HepG2 (cell line): ENCODE measurements around the gene MAML1. TPM values are rescaled to one million over a fixed set of nuclear protein-coding genes. Genes with fewer than 3 reads are reported as not detected.

Source experiments
- ATAC-seq: fragments of 200-7000 bp; cut with Tn5 transposase; 3 replicates; pipeline ENCODE4 v1.9.1; 2020; ENCODE audit warnings: mild to moderate bottlenecking, moderate library complexity
- BruUV-seq: library from RNA; stranded (reverse); fragments of 400-500 nt; replicated peaks from 2 replicates; lab custom pipeline; 2021; lab: Mats Ljungman, UMichigan
- CTCF ChIA-PET: fragments of 300-600 bp; formaldehyde crosslinking; extraction: SDS; loops from one replicate; lab custom pipeline; 2021; ENCODE audit warnings: low total read pairs, inconsistent platforms, low intra/inter-chr PET ratio; lab: Yijun Ruan, JAX
- POLR2A ChIA-PET: fragments of 350-600 bp; sonication (Branson Sonifier 250); formaldehyde crosslinking; loops from one replicate; lab custom pipeline; 2020; ENCODE audit warnings: antibody characterized with exemption, inconsistent platforms; lab: Yijun Ruan, JAX
- DNase-seq: peaks from one replicate; pipeline ENCODE4 v3.0.0-alpha.2; 2015; ENCODE audit warnings: low spot score
- FAIRE-seq: peaks from 3 replicates; lab custom pipeline; 2011; peaks lifted over from hg19 to GRCh38; lab: Jason Lieb, UNC
- H2AFZ ChIP-seq: one replicate; pipeline ENCODE4 v1.6.1; 2011; ENCODE audit warnings: low read length, inconsistent platforms
- H3K27ac ChIP-seq: fragments of 300-600 bp; 3 replicates; pipeline ENCODE4 v1.8.0; 2011; ENCODE audit warnings: mixed run types, mild to moderate bottlenecking, mixed read lengths, low read length, inconsistent platforms; ENCODE audit not compliant: insufficient read depth; ENCODE audit errors: extremely low read length
- H3K27me3 ChIP-seq, 2 experiments: fragments of 200-600 bp in 1 of 2; 2 replicates in 1 of 2; 3 replicates in 1 of 2; pipeline versions ENCODE4 v1.6.0 to v1.8.0; 2011; ENCODE audit warnings: low read length in 2 of 2, mild to moderate bottlenecking in 2 of 2, moderate library complexity in 2 of 2, inconsistent platforms in 1 of 2; ENCODE audit not compliant: insufficient read depth in 2 of 2, control insufficient read depth in 1 of 2
- H3K36me3 ChIP-seq, 2 experiments: fragments of 200-600 bp in 1 of 2; replicated peaks in 1 of 2; 2 replicates in 1 of 2; 3 replicates in 1 of 2; pipeline versions ENCODE4 v1.5.1 to v1.8.0; 2011; ENCODE audit warnings: low read length in 2 of 2, inconsistent platforms in 1 of 2; ENCODE audit not compliant: insufficient read depth in 2 of 2, control insufficient read depth in 1 of 2
- H3K4me1 ChIP-seq: 2 replicates; pipeline ENCODE4 v1.5.1; 2012; ENCODE audit warnings: low read length, inconsistent platforms; ENCODE audit not compliant: insufficient read depth
- H3K4me2 ChIP-seq: 2 replicates; pipeline ENCODE4 v1.6.0; 2011; ENCODE audit warnings: low read depth, low read length, inconsistent platforms
- H3K4me3 ChIP-seq, 3 experiments: fragments of 200-600 bp in 1 of 3; sonication (generic), shearing (Covaris generic) in 1 of 3; replicated peaks in 1 of 3; 2 replicates each; pipeline ENCODE4 v1.5.1; 2011 to 2016; ENCODE audit warnings: low read length in 3 of 3, inconsistent platforms in 2 of 3, low read depth in 2 of 3, mild to moderate bottlenecking in 2 of 3, control low read depth in 1 of 3, mixed read lengths in 1 of 3; ENCODE audit not compliant: insufficient read depth in 1 of 3
- H3K79me2 ChIP-seq: one replicate; pipeline ENCODE4 v1.6.1; 2011; ENCODE audit warnings: low read length, inconsistent platforms; ENCODE audit not compliant: insufficient read depth
- H3K9ac ChIP-seq: 2 replicates; pipeline ENCODE4 v1.6.0; 2011; ENCODE audit warnings: mild to moderate bottlenecking, low read depth, low read length, inconsistent platforms; ENCODE audit not compliant: insufficient read depth
- H3K9me3 ChIP-seq: 2 replicates; pipeline ENCODE4 v1.5.1; 2012; ENCODE audit warnings: mild to moderate bottlenecking, low read length
- H4K20me1 ChIP-seq: 2 replicates; pipeline ENCODE4 v1.6.0; 2011; ENCODE audit warnings: inconsistent platforms, mild to moderate bottlenecking, low read length, moderate library complexity; ENCODE audit not compliant: insufficient read depth
- ARHGAP35 ChIP-seq: sonication (generic); formaldehyde crosslinking; IDR thresholded peaks from 2 replicates; pipeline ENCODE4 v1.9.0; 2022; ENCODE audit warnings: mild to moderate bottlenecking, inconsistent platforms, moderate library complexity, missing genetic modification reagents, borderline replicate concordance
- ATF5 ChIP-seq: sonication (generic); formaldehyde crosslinking; IDR thresholded peaks from 2 replicates; pipeline ENCODE4 v1.4.0; 2020; ENCODE audit warnings: mild to moderate bottlenecking, low read depth, missing genetic modification reagents
- DBP ChIP-seq: sonication (generic); formaldehyde crosslinking; IDR thresholded peaks from 2 replicates; pipeline ENCODE4 v1.4.0; 2020; ENCODE audit warnings: missing genetic modification reagents; ENCODE audit errors: not compliant biosample characterization
- E2F1 ChIP-seq: sonication (generic); formaldehyde crosslinking; IDR thresholded peaks from 2 replicates; pipeline ENCODE4 v1.5.0; 2020; ENCODE audit warnings: missing genetic modification reagents
- FOSL2 ChIP-seq: sonication (generic); formaldehyde crosslinking; IDR thresholded peaks from 2 replicates; pipeline ENCODE4 v1.4.0; 2020; ENCODE audit warnings: missing genetic modification reagents
- HIC2 ChIP-seq: sonication (generic); formaldehyde crosslinking; IDR thresholded peaks from 2 replicates; pipeline ENCODE4 v1.9.0; 2022; ENCODE audit warnings: low read depth, missing genetic modification reagents
- HNF4A ChIP-seq: sonication (generic); formaldehyde crosslinking; IDR thresholded peaks from 2 replicates; pipeline ENCODE4 v1.4.0; 2020; ENCODE audit warnings: missing genetic modification reagents
- HOXD1 ChIP-seq: sonication (generic); formaldehyde crosslinking; IDR thresholded peaks from 2 replicates; pipeline ENCODE4 v1.5.0; 2020; ENCODE audit warnings: missing genetic modification reagents
- MAX ChIP-seq: IDR thresholded peaks from 2 replicates; pipeline ENCODE4 v1.6.1; 2012; ENCODE audit warnings: inconsistent platforms
- MTERF4 ChIP-seq: sonication (generic); formaldehyde crosslinking; IDR thresholded peaks from 2 replicates; pipeline ENCODE4 v1.8.0; 2023; ENCODE audit warnings: mild to moderate bottlenecking, missing genetic modification reagents
- NFYB ChIP-seq: sonication (generic); formaldehyde crosslinking; IDR thresholded peaks from 2 replicates; pipeline ENCODE4 v1.4.0; 2020; ENCODE audit warnings: missing genetic modification reagents
- RBM39 ChIP-seq: fragments of 200-400 bp; formaldehyde crosslinking; IDR thresholded peaks from one replicate; pipeline ENCODE4 v1.6.1; 2018; ENCODE audit warnings: antibody characterized with exemption, mild to moderate bottlenecking, low read depth, low read length; ENCODE audit not compliant: poor library complexity, severe bottlenecking
- SMARCC2 ChIP-seq: fragments of 450-650 bp; IDR thresholded peaks from 2 replicates; pipeline ENCODE4 v1.6.1; 2017; ENCODE audit warnings: antibody characterized with exemption, mild to moderate bottlenecking
- ZNF639 ChIP-seq: conservative IDR thresholded peaks from 2 replicates; pipeline ENCODE4 v1.6.1; 2018; ENCODE audit warnings: missing genetic modification reagents
- WGBS: methylation state at CpG from one replicate; pipeline ENCODE4 v1.1.6; 2017; ENCODE audit warnings: low lambda C conversion rate; 5-methylcytosine and 5-hydroxymethylcytosine counted together
- in situ Hi-C: cut with HindIII; loops from 2 replicates; pipeline ENCODE4 v1.10.0; 2017; ENCODE audit warnings: low pct_unique_long_range_greater_than_20kb; ENCODE audit not compliant: extremely low pct_ligation_motif_present
- intact Hi-C: fragments of 100-400 bp; cut with micrococcal nuclease; formaldehyde crosslinking; loops from one replicate; pipeline ENCODE4 v1.10.0; 2022; ENCODE audit not compliant: unreplicated experiment
- polyA plus RNA-seq, 8 experiments: library from polyadenylated mRNA; depleted of rRNA in 3 of 8; stranded (reverse) in 7 of 8; unstranded in 1 of 8; fragments of >200 nt; fragmentation: Illumina TruSeq in 4 of 8; extraction: Trizol in 4 of 8; gene quantifications; 2 replicates each; pipeline versions ENCODE4 v1.2.1 to v1.2.3, GENCODE V29; 2011 to 2016; ENCODE audit warnings: low read depth in 4 of 8, missing spikeins in 1 of 8, mixed read lengths in 1 of 8; ENCODE audit not compliant: insufficient read depth in 1 of 8
- total RNA-seq, 5 experiments: library from RNA; depleted of rRNA; stranded (reverse); fragments of >200 nt; fragmentation: Illumina TruSeq; extraction: Trizol; gene quantifications; 2 replicates each; pipeline ENCODE4 v1.2.3, GENCODE V29; 2016; ENCODE audit warnings: low read depth in 1 of 5

Gene MAML1
- total and polyA plus RNA-seq, 2 of the 13 experiments (the other 11 are each of a cell fraction or from before 2014, with no cell fraction given), result 10.0 to 10.8 TPM

GRCh38 chr5:179759581-179760551, 27.2 kb downstream of the MAML1 start:
- H3K27me3 ChIP-seq, result no peaks in the 10 kb centered on the region
- H3K27ac ChIP-seq, result no peak overlapping the region
- H3K79me2 ChIP-seq, result peaks cover 79% of the 10 kb centered on the region
- no peaks in the 10 kb centered on the region for H3K9me3 ChIP-seq
- WGBS, result 95% methylated on average over 9 of the region's 9 CpGs
- H3K36me3 ChIP-seq, result peaks cover 1 to 7% of the 10 kb centered on the region in 2 experiments; a peak in 3 of 5 replicates
- H4K20me1 ChIP-seq, result peaks cover 40% of the 10 kb centered on the region
- POLR2A ChIA-PET, result interaction anchor here (0.5 kb wide), 1 partner anchor 98 kb away, joined by 3 read pairs; no protein-coding TSS in a partner anchor
- FAIRE-seq, result no peak
- H3K4me1 ChIP-seq, result peaks cover 52% of the 10 kb centered on the region
- DNase-seq, result no peak
- no peak overlapping the region for H3K4me3 ChIP-seq
- ATAC-seq, result no peak
- no TSS peak for BruUV-seq
- intact Hi-C loops (loop anchor here (10.0 kb wide), 1 partner anchor 145 kb away; the partner anchor contains the start of gene TBC1D9B), in situ Hi-C loops (loop anchor here (25.0 kb wide), 1 partner anchor 327 kb away; no protein-coding TSS in a partner anchor)
- no peak overlapping the region for H3K9ac ChIP-seq
- TF ChIP-seq E2F1 (CRISPR knock-in tag), result no peak
- no peak for TF ChIP-seq RBM39
- no peak for TF ChIP-seq MTERF4 (CRISPR knock-in tag)
- no peak for TF ChIP-seq ARHGAP35
- TF ChIP-seq HIC2 (CRISPR knock-in tag), result no peak
- no peak for TF ChIP-seq SMARCC2
- TF ChIP-seq FOSL2 (CRISPR knock-in tag), result no peak
- no peak for TF ChIP-seq NFYB
- no peak for TF ChIP-seq DBP
- TF ChIP-seq HNF4A (CRISPR knock-in tag), result no peak
- no peak for TF ChIP-seq MAX
- no peak for TF ChIP-seq ZNF639
- no peak for TF ChIP-seq HOXD1 (CRISPR knock-in tag)
- no peak for TF ChIP-seq ATF5 (CRISPR knock-in tag)
- H3K4me2 ChIP-seq, result no peak overlapping the region
- CTCF ChIA-PET, result no interaction called here
- H2AFZ ChIP-seq, result no peak overlapping the region
